C1 segment of cervical spinal cord (tissue), 14 donors: ENCODE measurements around the gene PRR33.

Experiments
- DNase-seq, 14 donors: peaks; one replicate each; lab custom pipeline; 2025; lab: John Stamatoyannopoulos, UW

The PRR33 gene

DNA sequence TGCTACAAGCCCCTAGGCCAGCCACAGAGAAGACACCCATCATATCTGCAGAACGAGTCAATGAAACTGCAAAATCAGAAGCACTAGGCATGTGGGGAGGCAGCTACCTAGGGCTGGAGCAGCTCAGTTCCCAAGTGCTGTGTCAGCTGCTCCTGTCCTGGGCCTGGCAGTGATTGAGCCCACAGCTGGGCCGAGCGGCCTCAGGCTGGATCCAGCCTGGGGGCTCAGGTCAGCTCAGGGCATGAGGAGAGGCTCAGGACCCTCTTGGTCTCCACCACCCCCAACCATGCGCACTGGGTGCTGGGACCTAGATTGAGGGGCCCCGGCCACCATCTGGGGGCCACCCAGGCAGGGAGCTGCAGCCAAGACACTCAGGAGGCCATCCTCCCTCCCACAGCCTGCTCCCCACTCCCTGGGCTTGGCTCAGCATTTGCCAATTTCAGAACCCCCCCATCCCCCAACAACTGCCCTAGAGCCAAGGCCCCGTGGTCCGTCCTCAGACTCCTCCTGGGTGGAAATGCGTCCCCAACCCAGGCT is 25.4 kb upstream of the PRR33 start:
- DNase-seq, result no peak

DNA sequence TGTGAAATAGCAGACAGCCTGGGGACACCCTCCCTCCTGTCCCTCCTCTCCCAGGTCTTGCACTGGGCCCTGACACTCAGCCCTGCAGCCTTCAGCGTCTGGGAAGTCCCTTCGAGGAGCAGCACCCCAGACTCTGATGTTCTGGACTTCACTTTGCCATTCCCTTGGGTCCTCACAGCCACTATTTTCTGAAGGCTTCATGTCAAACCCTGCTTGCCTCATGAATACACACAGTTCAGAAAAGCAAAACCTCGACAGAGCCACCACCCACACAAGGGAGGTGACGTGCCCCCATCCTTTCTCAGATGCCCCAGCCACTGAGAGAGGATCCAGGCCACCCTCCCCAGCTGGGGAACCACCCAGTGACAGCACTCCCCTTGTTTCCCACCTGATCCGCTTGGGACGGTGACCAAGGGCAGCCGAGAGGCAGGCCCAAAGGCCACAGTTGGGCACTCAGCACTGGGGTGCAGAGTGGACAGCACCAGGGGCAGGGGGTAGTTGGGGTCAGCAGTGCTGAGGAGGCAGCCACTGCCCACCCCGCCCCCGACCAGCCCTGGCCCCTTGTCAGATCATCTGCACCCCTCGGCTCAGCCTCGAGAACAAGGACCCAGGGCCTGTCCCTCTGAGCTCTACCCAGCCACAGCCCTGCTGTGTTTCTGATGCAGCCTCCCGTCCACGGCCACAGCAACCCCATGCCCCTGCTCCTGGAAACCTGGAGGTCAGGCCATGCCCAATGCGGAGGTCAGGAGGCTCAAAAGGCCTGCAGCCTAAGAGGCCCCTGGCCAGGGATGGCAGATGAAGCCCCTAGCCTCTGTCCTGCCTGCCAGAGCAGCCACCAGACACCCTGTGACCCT is 24.7 kb upstream of the PRR33 start:
- no peak for DNase-seq

DNA sequence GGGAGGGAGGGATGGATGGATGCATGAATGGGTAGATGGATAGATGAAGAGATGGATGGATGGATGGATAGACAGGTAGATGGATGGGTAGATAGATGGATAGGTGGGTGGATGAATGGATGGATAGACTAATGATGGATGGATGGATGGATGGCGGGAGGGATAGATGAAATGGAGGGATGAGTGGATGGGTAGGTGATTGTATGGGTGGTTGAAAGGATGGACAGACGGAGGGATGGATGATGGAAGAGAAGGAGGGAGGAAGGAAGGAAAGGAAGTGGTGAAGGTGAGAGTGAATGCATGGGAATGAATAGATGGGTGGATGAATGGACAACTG is 24.1 kb upstream of the PRR33 start:
- DNase-seq, result no peak

DNA sequence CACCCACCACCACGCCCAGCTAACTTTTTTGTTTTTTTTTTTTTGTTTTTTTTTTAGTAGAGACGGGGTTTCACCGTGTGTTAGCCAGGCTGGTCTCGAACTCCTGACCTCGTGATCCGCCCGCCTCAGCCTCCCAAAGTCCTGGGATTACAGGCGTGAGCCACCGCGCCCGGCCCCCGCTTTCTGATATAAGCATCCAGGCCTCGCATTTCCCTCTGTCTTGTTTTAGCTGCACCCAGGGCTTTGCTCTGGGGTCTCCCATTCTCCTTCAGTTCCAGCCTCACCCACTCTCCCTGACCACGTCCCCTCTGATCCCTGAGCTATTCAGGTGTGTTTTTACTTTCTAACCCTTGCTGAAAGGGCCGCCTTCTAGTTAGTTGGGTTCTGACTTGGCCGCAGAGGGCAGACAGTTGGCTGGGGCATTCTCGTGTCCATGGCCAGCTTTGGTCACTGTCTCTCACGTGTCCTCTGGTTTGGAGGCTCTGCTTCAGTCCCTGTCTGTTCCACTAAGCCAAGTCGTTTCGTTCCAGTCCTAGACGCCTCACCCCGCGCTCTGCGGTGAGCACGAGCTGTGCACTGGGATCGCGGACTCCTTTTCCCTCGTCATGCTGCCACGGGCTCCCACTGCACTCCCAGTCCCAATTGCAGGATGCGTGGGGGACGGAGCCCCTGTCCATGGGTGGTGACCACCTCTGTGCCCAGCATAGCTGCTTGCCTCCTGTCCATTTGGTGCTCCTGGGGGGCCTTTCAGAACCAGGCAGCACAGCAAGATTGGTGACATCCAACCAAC is 21.8 kb upstream of the PRR33 start:
- no peak for DNase-seq

DNA sequence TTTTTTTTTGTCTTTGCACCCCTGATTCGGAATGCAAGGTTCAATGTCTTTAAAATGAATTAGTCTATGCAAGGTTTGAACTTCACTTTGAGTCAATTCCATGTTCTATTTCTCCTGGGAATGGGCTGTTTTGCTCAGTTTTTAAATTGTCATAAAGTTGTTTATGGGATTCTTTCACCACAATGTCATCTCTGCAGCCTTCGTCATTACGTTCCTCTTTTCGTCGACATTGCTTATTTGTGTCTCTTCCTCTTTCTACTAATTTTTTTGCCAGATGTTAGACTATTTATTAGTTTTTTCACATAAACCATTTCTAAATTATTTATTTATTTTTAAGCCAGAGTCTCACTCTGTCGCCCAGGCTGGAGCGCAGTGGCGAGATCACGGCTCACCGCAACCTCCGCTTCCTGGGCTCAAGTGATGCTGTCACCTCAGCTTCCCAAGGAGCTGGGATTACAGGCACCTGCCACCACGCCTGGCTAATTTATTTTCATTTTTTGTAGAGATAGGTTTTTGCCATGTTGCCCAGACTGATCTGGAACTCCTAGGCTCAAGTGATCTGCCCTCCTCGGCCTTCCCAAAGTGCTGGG is 20.7 kb upstream of the PRR33 start:
- DNase-seq, result no peak

DNA sequence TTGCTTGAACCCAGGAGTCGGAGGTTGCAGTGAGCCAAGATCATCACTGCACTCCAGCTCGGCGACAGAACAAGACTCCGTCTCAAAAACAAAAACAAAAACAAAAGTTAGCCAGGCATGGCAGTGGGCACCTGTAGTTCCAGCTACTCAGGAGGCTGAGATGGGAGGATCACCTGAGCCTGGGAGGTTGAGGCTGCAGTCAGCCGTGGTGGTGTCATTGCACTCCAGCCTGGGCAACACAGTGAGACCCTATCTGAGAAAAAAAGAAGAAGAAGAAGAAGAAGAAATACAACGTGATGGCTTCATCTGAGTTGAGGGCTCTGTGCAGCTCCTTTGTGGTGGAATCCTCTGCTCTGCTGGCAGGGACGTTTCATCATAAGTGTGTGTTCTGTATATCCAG is 17.8 kb upstream of the PRR33 start:
- DNase-seq, result no peak

DNA sequence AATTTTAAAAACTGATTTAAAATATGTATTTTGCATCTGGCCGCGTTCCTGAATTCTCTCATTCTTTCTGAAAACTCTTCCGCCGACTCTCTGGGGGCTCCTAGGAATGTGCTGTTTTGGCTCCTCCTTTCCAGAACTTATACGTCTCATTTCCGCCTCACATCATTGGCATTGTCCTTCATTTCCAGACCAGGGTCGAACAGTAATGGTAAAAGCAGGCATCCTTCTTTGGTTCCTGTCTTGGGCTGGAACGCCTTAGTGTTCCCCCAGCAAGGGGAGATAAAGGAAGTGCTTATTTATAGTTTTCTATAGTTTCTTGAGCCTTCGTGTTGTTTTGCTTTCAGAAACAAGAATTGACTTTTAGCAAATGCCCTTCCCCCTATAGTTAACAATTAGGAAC is 16.9 kb upstream of the PRR33 start:
- no peak for DNase-seq

DNA sequence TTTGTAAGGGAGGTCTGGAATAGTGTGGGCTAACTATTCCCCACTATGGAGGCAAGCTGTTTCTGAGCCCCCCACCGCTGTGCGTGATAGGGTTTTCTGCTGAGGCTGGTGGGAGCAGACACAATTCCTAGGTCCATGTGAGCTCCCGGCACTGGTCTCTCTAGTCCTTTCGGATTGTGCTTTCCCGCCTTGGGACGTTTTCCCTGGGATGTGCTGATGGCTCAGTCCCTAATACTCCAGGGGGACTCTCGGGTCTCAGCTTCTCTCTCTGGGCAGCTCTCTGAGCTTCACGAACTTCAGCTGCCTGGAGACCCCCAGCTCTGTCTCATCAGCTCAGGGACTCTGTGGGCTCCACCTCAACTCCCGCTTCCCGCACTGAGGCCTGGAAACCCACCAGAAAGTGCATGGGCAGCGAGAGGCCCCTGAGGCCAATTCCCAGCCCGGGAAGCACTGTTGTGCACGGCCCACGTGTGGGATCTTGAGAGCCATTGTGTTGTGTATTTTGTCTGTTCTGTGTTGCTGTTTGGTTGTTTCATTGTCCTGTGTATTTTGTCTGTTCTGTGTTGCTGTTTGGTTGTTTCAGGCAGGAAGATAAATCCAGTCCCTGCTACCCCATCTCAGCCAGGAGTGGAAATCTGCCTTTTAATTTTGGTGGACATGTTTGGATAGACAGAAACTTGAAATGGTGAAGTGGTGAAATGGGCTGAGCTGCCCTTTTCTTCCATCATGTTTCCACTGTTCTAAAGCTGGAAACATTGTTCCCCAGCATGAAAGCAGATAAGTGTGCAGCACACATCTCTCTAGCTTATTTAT is 15.1 kb upstream of the PRR33 start:
- DNase-seq, result no peak

DNA sequence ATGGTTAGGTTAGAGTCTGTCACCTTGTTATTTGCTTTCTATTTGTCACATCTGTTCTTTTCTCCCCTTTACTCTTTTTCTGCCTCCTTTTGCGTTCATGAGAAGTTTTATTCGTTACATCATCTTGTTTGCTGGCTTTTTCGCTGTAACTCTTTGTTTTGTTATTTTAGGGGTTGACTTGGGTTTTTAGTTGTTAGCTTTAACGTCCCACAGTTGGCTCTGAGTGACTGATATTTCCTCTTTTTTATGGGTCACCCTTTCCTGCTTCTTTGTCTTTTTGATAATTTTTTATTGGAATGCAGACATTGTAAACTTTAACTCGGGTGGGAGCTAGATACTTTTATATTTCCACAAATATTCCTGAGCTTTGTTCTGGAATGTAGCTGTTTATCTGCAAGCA is 14.5 kb upstream of the PRR33 start:
- no peak for DNase-seq

DNA sequence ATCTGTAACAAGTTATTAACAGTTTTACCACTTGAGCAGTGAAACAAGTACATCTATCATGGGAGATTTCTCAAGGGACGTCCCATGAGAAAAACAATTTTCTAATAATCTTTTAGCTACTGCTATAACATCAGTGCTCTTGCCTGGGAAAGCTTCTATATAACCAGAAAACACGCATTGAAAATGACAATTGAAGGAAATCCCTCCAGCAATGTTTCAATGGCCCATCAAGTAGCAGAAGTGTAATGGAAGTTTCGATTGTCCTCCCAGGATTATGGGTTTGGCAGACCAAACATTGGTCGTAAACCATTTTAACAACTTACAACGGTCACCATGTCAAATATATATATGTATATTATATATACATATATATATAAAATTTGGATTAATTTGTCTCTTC is 8.0 kb upstream of the PRR33 start:
- DNase-seq, result no peak

DNA sequence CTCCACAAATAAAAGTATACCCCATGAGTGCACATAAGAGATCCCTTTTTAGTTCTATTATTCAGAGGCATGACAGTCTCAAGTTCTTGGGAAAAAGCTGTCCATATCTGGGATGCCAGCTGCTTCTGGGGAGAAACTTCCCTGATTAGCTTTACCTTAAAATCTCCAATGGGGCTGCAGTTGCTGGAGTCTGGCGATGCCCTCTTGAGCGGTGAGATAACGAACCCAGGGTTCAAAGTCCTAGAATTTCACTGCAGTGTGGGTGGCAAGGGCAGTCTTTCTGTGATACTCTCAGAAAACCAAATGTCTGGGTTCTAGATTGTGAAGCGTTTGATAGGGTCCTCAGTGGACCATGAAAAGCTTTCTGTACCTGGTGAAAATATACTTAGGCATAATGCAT is 7.4 kb upstream of the PRR33 start:
- DNase-seq, result no peak

DNA sequence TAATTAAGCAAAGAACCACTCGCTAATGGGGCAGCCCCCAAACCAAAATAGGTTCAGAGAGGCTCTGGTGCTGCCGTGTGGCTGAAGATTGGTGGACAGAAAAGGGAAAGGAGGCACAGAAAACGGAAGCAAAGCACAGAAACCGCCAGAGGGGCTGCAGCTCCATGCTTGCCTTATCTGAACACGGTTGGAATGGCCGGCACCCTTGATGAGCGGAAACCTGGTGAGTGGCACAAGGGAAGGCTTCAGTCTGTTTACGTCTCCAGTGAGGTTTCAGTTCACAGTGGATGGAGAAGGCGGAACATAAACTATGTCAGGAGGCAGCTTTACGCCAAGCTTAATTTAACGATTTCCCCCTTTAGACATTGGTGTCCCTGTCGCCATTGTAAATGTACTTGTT is 5.2 kb upstream of the PRR33 start:
- no peak for DNase-seq

DNA sequence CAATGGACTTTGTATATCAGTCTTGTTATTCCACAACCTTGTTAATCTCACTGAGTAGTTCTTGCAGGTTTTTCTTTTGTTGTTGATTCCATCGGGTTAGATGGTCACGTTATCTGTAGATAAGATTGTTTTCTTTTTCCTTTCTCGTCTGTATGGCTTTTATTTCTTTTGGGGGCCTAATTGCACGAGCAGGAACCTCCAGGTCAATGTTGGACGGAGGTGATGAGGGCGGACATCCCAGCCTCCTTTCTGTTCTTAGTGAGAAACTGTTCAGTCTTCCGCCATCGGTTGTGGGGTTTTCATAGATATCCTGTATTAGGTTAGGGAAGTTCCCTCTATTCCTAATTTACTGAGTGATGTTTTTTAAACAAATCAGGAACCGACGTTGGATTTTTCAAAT is 4.8 kb upstream of the PRR33 start:
- no peak for DNase-seq

DNA sequence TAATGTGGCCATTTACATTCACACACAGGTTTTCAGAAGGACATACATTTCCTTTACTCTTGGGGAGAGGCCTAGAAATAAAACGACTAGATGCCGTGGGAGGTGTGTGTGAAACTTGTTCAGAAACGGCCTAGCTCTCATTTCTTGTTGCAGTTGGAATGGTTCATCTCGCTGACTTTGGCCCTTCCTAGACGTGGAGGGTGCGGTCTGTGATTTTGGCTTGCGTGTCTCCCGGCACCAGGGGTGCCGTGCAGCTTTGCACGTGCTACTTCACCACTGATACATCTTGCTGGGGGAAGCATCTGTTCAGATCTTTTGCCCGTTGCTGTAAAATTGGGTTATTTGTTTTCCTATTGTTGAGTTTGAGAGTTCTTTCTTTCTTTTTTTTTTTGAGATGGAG is 3.1 kb upstream of the PRR33 start:
- DNase-seq, result no peak

DNA sequence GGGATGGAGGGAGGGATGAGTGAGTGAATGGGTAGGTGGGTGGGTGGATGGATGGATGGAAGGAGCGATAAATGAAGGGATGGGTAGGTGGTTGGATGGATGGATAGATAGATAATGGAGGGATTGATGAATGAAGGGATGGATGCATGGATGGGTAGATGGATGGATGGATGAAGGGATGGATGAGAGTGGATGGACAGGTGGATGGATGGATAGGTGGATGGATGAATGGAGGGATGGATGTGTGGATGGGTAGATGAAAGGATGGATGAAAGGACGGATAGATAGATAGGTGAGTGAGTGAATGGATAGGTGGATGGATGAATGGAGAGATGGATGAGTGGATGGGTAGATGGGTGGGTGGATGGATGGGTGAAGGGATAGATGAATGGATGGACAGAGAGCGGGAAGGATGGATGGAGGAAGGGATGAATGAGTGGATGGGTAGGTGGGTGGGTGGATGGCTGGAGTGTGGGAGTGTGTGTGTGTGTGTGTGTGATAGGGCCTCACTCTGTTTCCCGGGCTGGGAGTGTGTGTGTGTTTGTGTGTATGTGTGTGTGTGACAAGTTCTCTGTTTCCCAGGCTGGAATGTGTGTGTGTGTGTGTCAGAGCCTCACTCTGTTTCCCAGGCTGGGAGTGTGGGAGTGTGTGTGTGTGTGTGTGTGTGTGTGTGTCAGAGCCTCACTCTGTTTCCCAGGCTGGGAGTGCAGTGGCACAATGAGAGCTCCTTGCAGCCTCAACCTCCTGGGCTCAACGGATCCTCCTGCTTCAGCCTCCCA is 2.1 kb upstream of the PRR33 start:
- DNase-seq, result no peak

DNA sequence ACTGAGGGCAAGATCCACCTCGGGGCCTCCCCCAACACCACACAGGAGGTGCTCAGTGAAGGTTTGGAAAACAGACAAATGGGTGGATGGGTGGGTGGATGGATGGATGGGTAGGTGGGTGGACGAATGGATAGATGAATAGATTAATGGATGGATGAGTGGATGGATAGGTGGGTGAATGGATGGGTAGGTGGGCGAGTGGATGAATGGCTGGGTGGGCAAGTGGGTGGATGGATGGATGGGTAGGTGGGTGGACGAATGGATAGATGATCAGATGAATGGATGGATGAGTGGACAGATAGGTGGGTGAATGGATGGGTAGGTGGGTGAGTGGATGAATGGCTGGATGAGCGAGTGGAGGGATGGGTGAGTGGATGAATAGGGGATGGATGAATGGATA is 863 bp upstream of the PRR33 start:
- no peak for DNase-seq

DNA sequence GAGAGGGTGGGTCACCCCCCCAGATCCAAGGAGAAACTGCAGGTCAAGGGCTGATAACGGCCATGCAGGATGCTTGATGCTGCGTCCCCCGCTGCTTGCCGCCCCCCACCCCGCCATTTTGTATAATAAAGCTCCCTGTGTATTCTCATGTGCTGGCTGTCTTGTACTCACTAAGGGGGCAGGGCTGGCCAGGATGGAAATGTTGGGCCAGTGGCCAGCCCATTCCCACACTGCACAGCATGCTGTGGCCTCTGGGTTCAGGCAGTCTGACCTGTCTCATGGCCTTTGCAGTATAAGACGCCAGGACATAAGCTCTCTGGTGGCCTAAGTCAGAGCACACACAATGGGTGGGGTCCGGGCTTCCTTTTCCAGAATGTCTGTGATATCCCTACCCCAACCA is 421 bp upstream of the PRR33 start:
- DNase-seq, result no peak

DNA sequence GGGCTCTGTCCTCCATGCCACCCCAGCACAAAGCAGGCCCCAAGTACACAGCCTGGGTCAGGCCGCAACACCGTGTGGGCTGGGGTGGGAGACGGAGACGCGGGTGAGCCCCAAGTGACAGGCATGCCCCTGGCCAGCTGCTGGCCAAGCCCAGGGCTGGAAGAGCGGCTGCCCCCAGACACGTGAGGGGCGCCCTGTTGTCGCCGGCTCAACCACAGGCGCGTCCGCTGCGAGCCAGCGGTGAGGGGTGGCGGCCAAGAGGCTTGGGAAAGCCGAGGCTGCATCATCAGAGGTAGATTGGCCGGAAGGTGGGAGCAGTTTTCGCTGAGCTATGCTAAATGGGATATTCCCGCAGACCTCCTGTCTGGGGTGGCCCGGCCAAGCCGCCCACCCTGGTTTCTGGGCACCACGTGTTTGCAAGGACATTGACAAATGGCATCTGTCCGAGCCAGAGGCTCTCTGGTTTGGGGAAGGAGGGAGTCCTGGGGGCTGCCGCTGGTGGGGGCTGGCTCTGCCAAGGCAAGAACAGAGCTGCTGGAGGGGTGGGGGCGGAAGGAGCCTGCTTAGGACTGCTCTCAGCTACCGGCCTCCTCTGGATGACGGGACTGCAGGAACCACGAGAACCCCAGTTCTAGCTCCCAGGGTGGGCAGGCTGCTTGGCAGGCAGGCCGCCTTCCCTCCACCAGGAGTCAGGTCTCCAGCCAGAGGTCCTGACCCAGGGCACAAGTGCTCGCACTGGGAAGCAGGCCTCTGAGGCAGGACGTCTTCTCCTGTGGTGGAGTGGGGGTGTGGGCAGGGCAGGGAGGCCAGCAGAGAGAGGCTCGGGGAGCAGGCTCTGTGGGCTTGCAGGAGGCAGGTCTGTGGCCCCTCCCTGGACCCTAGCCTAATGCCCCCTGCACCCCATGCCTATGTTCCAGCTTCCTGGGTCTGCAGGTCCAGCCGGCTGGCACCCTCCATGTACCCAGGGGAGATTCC is 552 bp downstream of the PRR33 start:
- no peak for DNase-seq

DNA sequence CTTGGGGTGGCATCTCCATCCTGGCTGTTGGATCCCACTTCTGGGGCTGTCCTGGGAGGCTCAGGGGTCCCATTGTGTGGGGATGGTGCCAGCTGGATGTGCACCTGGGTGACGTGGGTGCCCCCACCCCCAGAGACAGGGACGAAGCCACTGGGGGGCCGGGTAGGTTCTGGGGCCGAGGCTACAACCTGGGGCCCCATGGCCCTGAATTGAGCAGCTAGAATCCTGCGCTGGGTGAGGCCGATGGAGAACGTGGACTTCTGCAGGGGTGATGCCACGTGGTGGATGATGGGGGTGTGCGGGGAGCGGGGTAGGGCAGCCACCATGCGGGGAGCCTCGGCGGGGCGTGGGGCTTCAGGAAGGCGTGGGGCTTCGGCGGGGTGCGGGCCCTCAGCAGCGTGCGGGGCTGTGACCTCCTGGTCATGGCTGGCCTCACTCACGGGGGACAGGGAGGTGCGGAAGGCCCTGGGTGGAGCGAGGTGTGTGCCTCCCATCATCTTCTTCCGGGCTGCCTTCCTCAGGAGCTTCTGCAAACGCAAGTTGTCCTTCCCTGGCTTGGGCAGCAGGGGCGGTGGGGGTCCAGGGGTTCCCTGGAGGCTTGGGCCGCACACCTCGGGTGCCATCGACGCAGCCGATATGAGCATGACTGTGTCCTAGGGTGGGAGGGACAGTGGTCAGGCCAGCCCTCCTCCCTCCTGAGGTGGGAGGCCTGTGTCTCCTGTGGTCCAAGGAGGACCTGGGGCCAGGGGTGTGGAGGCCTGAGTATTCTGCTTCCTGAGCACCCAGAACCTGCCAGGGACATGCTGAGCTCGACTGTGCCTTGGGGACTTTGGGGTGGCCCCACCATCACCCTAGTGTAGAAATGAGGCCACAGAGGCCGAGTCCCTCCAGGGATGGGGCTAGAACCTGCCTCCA is 1.5 kb downstream of the PRR33 start:
- no peak for DNase-seq
